Occipital lobe (tissue), 2 donors: ENCODE measurements around the gene RASA1. TPM values are rescaled to one million over a fixed set of nuclear protein-coding genes. Genes with fewer than 3 reads are reported as not detected.
"Not testable (repeated sequence)": the region's sequence is repeated elsewhere in the genome, so short reads cannot be mapped to it uniquely, and the experiment has no call there.

Experiments
- DNase-seq: peaks from one replicate; lab custom pipeline; 2025; lab: John Stamatoyannopoulos, UW
- total RNA-seq: library from RNA; depleted of rRNA; stranded (reverse); fragments of >200 nt; gene quantifications from one replicate; pipeline ENCODE4 v1.2.3, GENCODE V29; 2014

RASA1 gene
- total RNA-seq, result 73.2 TPM

DNA sequence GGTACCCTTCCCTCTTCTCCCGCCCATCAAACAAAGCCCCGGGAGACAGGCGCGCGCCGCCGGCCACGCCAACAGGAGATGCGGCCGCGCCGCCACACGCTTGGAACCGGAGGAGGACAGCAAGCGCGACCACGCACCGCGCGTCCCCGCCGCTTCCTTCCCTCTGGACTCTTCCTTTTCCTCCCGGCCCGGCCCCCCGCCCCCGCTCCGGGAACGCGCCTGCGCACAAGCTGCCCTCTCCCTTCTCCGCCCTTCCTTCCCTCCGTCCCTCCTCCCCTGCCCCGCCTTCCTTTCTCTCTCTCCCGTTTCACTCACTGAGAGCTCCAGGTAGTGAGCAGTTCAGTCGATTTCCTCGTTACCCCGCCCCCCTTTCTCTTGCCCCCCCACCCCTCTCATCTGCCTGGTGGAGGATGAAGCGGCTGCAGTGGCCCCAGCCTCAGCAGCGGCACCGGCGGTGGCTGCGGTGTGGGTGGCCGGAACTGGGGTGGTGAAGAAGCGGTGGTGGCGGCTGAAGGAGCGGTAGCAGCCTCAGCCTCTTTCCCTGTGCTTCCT lies at the start of gene RASA1:
Gene RASA1, plus strand, starts transcription at position 310 of the 552 bp plus-strand sequence. CDS start 569 bp downstream, outside the sequence.
- DNase-seq, result peak; percentile 96

DNA sequence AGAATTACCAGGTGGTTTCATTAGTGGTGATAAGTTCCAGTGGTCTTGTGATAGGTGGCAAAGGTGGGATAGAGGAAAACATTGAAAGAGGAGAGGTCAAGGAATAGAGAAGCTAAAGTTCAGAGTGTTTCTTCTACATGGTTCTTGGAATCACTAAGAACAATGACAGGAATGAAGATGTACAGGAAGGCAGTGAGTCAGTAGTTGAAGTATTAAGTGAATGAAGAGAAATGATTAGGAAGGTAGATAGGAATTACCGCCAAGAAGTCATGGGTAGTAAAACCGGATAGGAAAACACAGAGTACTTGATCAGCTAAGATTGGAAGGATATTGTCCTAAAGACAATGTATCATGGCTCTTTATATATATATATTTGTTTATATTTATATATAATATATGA lies 37.9 kb upstream of the RASA1 start:
- DNase-seq, result no peak

DNA sequence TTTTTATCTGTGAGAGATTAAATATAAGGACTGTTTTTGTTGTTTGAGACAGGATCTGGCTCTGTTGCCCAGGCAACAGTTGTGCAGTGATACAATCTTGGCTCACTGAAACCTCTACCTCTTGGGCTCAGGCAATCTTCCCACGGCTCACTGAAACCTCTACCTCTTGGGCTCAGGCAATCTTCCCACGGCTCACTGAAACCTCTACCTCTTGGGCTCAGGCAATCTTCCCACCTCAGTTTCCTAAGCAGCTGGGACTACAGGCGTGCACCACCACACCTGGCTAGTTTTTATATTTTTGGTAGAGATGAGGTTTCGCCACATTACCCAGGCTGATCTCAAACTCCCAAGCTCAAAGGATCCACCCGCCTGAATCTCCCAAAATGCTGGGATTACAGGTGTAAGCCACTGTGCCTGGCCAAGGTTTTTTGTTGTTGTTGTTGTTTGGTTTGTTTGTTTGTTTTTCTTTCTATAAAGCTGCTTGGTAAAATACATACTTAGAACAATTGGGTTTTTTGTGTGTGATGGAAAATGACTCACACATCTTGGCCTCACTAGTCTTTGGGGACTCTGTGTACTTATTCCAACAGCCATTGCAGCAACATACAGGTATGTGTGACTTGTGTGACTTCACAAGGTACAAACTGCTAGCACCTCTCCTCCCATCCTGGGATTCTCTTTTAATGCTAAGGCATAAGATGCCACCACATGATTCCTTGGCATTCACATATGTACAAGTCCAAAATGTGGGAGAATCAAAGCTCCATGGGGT lies 36.5 kb upstream of the RASA1 start:
- DNase-seq, result no peak

DNA sequence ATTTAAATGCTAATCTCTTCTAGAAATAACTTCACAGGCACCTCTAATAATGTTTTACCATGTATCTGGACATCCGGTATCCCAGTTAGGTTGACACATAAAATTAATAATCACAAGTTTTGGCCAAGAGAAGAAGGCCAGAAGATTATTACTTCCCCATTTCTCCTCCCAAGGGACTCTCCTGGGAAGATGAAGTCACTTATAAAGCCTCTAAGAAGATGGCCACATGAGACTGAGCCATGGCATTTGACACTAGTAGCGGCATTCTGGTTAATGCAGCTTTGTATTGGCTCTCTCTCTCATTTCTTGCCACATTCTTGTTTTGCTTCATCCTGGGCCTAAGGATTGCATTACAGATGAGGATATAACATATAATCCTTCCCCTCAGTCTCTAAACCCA lies 34.5 kb upstream of the RASA1 start:
- DNase-seq, result no peak

DNA sequence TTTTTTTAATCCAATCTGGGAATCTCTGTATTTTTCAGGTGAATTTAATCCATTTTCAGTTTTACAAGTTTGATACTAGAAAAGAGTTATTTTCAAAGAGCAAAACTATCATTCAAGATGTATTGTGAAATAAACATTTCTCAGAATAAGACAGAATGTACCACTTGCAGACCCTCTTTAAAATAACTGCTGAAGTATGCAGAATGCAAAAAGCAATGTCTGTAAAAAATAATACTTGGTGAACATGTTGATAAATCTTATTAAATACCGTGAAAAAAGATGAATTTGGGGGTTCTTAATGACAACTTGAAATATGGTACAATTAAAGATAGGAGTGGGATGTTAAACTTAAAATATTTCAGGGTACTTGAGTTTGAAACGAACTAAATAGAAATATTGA lies 26.1 kb upstream of the RASA1 start:
- no peak for DNase-seq

DNA sequence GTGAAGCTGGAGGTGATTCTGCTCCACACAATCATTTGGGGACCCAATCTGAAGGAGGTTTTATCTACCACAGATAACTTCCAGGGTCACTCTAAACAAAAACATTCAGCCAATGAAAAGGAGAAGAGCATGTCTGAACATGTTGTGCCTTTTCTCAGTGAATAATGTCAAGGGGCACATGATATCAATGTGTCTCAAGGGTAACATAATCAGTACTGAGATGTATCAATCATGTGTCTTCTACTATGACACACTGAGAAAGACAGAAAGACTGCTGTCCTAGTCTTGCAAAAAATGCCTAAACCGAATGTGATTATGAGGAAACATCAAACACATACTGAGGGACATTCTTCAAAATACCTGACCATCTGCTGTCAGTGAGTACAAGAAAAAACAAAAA lies 25.4 kb upstream of the RASA1 start:
- DNase-seq, result no peak

DNA sequence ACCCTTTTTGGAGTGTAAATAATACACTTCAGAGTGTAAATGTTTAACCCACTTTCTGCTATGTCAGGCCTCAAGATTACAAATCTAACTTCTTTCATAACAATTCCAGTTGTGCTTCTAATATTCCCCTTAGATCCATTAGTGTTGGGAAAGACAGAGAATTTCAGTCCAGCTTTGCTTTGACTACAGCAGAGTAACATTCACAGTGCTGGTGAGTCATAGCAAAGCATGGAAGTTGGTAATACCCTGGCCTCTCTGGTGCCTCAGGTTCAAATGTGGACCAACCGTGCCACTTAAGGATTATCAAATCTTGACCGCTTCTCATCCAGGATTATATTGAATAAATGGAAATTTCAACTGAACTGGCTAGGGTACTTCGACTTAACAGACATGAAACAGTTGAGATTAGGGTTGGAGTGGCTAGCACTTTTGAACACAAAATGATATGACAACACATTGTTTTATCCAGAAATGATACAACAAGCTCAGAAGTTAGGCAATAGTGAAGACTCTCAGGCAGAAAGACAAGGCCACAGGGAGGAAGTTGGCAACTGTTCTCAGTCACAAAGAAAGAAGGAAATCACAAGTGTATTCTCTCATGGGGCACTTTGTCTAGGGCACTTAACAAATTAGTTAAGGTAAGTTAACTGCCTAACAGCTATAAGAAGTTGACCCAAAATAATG lies 24.4 kb upstream of the RASA1 start:
- DNase-seq, result no peak

DNA sequence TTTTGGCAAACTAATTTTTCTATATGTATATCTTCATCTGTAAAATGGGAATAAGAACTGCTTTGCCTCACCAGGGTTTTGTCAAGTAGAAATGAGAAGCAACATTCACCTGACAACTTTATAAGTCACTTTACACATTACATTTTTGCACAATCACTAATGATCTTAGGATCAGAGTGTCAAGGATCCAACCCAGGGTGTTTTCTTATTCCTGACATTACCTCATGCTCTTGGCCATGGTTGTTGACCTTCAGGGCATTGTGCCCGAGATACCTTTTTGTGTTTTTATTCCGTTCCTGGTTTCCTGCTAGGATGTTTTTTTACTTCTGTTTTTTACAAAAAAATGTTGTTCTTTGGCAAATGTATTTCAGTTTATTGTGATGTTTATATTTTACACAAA lies 22.2 kb upstream of the RASA1 start:
- no peak for DNase-seq

DNA sequence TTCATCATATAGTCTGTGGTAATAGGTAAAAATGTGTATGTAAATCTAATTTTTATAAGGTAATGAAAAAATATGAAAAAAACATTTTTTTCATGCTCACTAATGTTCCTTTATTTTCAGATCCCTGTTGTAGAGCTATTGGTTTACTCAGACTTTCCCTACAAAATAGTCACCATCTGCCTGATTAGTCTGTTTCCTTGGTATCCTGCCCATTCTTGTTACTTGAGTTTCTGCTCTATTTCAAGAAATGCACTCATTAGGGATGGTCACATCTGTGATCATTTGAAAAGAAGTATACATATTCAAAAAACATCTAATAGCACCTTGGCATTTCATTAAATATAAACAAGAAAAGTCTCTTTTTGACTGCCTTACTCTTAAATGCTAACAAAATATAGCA lies 21.6 kb upstream of the RASA1 start:
- DNase-seq, result no peak

DNA sequence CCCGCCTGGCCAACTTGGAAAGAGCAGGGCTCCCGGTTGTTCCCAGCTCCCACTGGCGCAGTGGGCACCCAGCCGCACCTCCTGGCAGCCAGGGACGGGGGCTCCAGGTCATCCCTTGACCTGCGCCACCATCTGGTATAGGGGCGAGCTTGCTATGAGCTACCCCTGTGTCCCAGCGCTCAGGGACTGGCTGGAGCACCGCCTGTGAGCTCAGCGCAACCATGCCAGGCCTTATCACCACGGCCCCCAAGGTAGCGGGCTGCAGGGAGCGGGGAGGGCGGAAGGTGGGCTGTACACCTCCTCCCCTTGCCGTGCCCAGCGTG lies 15.4 kb upstream of the RASA1 start:
- no peak for DNase-seq

DNA sequence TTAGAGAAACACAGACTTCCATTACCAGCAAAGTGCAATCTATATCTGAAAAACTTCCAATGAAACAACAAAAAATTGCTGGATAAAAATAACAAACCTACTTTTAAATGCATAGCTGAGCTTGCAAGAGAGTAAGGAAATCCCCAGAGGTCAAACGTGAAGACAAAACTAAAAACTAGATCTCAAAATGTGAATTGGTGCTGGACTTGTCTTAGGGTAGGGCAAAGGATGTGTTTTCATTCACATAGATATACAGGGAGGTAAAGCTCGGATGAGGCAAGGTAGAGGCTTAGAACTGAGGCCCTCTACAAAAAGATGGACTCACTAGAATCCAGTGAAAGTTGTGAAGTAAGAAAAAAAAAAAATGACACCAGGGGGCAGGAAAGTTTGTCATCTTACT lies 13.6 kb upstream of the RASA1 start:
- DNase-seq, result no peak

DNA sequence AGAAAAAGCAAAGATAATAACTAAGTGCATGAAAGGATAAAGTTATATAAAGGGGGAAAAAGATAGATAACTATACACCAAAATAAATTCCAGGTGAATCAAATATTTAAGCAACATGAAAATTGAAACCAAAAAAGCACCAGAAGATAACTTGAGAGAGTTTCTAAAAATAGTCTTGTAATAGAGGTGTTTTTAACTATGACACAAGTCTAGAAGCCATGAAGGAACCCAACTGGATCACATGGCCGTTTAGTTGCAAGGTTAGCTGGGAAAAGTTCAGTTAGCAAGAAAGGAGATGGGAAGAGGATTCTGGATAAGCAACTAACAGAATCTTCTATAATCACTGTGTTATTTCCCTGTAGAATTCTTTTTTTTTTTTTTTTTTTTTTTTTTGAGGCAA lies 9.2 kb upstream of the RASA1 start:
- DNase-seq, result no peak

DNA sequence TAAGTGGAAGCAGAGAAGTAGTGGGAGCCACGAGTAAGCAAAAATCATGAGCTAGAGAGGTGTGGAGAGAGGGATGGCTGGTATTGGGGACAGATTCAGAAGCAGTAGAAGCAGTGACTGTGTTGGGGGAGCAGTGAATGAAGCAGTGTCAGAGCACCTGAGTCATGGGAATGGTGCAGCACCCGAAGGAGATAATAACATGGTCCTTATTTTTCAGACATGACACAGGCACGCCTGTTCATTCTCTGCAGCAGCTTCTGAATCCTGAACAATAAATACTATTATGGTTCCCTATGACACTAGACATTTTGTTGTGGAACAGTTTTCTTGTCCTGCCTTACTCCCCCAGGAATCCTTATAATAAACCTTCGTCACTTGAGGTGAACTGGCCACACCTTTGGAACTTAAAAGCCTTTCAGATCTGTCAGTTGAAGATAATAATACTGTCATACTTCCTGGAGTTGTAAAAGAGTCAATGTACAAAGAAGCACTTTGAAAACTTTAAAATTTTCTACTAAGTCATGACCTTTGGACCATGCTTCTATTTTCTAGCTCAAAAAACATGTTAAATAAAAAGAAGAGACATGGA lies 7.0 kb upstream of the RASA1 start:
- DNase-seq, result no peak

DNA sequence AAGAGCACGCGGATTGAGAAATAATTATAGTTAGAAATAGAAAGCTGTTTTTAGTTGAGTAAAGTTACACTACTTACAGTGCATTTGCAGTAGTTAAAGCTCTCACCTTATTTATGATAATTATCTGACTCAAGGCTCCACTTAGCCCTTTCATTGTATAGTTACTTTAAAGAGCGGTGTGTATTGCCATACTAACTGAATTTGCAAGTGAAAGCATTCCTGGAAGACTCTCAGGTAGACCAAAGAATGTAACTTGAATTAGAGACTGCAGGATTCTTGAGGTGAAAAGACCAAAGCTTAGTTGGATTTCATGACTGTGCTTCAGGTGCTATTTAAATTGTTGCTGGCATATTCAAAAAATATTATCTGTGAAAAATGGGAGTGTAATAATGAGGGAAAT lies 4.2 kb upstream of the RASA1 start:
- DNase-seq, result no peak

DNA sequence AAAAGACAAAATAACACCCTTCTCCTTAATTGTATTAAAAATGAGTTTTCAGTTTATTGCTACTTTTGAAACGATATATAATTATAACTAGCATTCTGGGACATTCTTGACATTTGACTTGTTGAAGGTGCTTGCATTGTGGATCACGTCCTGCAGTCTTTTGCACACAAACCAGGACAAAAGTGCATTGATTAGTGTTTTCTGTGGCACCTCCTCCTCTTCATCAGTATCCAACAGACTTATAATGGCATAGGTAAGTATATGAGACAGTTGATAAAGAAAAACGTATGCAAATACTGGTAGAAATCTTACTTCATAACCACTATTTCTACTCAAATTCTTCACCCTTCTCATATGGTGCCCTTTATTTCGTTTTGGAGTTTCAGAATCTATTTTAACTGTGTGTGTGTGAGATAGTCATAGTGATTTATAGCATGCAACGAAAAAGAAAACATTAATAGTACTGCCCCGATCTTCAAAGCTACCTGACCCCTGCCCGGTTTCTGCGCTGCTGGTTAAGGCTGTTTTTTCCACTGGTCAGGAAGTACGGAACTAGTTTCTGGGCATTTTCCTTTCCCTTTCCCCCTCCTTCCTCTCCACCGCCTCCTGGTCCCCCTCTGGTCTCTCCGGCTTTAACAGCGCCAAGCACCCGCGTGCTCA lies 639 bp upstream of the RASA1 start:
- DNase-seq, result no peak

DNA sequence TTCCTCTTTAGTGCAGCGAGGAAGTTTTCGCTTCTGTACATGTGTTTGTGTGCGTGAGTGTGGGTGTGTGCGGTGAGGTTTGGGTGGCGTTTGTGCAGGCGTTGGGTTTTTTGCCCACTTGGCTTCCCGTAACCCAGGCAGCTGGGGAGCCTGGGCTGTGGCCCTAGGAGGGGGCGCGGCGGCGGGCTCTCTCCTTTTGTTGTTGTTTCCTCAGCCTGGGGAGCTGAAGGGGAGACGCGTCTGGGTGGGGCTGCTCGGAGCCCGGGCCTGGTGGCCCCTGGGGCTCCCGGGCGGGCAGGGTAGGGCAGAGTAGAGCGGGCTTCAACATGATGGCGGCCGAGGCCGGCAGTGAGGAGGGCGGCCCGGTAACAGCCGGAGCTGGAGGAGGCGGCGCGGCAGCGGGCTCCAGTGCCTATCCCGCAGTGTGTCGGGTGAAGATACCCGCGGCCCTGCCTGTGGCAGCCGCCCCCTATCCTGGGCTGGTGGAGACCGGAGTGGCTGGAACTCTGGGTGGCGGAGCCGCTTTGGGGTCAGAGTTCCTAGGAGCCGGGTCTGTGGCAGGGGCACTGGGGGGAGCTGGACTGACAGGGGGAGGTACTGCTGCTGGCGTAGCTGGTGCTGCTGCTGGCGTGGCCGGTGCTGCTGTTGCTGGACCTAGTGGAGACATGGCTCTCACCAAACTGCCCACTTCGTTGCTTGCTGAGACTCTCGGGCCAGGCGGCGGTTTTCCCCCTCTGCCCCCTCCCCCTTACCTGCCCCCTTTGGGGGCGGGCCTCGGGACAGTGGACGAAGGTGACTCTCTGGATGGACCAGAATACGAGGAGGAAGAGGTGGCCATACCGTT lies 665 bp downstream of the RASA1 start:
- peak; percentile 71 for DNase-seq

DNA sequence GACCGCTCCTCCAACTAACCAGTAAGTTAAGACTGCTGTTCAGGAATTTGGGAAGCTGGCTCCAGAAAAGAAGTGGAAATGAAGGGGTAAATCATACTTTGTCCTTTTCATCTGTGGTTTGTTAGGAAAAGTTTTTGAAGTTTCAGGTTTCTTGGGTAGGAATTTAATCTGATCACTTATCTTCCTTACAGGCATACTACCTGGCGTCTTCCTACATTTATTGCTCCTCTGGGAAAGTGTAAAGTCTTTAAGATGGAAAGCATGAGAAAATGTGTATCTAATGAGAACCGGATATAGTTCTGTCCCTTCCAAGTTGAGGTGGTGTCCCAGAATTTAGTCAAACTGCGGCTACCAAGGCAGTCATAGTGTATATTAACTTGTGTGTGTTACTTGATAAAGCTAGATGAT lies 1.3 kb downstream of the RASA1 start:
- no peak for DNase-seq

DNA sequence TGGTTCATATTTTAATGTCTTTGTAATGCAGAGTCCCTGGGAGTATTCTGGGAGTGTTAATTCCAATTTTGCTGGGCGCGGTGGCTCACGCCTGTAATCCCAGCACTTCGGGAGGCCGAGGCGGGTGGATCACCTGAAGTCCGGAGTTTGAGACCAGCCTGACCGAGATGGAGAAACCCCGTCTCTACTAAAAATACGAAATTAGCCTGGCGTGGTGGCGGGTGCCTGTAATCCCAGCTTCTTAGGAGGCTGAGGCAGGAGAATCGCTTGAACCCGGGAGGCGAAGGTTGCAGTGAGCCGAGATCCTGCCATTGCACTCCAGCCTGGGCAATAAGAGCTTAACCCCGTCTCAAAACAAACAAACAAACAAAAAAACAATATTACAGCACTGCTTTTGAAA lies 3.2 kb downstream of the RASA1 start:
- not testable (repeated sequence) for DNase-seq

DNA sequence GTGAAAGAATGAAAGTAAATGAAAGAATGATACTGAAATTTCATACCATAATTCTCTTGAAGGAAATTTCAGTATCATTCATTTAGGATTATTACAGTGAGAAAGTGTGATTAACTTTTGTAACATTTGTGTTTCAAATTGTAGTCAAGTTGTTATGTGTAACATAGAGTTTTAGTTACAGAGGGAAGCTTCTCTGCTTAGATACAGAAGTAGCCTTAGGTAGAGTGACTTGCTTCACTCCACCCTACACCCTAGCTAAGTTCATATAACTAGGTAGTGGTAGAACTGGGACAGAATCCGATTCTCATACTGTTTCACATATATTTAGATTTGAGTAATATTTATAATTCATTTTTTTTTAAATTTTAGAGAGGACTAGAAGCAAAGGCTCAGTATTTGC lies 9.0 kb downstream of the RASA1 start:
- DNase-seq, result no peak

DNA sequence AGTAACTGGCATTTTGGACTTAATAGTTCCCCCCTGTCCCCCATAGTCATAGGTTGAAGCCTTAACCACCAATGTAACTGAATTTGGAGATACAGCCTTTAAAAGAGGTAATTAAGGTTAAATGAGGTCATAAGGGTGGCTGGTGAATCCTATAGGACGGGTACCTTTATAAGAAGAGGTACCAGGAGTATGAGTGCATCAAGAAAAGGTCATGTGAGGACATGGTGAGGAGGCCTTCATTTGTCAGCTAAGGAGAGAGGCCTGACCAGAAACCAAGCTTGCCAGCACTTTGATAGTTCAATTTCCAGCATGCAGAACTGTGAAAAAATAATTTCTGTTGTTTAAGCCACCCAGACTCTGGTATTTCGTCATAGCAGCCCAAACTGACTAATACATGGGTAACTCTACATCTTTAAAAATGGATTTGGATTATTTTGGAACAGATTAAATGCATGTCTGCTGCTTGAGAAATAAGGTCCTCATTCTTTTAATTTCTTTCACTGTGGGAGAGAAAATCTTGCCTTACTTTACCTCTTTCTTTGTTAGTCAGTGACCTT lies 9.7 kb downstream of the RASA1 start:
- no peak for DNase-seq

DNA sequence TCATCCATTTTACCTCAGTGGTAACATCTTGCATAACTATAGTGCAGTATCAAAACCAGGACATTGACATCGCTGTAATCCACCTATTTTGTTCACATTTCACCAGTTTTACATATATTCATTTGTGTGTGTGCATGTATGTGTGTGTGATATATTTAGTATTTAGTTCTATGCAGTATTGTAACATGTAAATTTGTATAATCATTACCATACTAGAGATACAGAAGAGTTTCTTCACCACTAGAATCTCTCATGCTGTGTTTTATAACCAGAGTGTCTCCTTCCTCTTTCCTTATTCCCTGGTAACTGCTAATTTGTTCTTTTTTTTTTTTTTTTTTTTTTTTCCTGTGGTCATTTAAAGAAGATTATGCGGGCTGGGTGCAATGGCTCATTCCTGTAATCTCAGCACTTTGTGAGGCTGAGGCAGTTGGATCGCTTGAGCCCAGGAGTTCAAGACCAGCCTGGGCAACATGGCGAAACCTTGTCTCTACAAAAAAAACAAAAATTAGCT lies 11.0 kb downstream of the RASA1 start:
- DNase-seq, result no peak
